GM18867 (cell line): ENCODE results near the gene MAML3.

Source experiments
- ATAC-seq: cut with Tn5 transposase; IDR thresholded peaks from one replicate; pipeline ENCODE4 v1.9.1; 2021; ENCODE audit warnings: mild to moderate bottlenecking, moderate library complexity; ENCODE audit not compliant: unreplicated experiment

MAML3 gene

DNA sequence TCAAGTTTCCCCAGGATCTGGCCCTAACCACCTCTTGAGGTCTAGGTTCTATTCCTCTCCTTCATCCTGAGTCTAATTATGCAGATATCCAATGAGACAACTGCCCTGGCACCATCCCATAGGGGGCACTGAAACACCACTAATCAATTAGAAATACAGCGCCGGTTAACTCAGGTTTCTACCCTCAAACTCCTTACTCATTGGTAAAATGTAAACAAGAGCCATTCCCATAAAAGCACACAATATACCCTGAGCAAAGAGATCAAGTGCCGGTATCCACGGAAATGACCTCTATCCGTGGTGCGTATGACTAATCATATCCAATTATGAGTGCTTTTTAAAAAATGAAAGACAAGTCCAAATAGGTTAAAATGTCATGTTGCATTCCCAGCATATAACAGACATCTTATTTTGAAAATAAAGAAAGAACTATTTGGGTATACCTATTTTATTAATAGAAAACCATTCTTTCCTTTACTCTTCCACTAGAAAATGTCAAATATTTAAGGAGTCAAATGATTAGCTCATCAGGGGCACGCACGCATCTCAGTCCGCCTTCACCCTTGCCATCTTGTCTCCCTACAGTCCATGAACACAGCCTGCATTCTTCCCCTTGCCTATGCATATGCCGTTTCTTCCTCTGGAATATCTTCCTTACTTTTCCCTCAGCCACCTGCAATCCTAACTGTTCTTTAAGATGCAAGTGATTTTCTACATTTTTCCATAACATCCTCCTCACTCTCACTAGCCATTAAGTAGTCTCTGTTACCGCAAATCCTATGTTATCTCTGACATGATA is 141.1 kb downstream of the MAML3 start:
- no peak for ATAC-seq

DNA sequence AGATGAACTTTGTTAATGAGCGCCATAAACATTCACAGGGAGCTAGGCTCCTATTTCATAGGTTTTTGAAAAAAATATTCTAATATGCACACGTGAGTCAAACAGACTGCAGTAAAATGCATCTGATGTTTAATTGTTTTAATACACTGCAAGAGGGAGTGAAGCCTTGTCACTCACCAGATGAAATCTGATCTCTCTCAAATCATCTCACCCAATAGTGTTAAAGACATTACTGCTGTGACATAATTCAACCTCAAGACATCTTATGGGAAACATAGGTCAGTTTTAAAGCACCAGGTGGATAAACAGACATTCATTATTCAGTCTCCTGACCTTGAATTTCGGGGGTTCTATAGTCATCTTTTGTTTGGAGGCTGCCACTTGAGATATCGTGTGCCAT is 148.3 kb downstream of the MAML3 start:
- ATAC-seq: no peak

DNA sequence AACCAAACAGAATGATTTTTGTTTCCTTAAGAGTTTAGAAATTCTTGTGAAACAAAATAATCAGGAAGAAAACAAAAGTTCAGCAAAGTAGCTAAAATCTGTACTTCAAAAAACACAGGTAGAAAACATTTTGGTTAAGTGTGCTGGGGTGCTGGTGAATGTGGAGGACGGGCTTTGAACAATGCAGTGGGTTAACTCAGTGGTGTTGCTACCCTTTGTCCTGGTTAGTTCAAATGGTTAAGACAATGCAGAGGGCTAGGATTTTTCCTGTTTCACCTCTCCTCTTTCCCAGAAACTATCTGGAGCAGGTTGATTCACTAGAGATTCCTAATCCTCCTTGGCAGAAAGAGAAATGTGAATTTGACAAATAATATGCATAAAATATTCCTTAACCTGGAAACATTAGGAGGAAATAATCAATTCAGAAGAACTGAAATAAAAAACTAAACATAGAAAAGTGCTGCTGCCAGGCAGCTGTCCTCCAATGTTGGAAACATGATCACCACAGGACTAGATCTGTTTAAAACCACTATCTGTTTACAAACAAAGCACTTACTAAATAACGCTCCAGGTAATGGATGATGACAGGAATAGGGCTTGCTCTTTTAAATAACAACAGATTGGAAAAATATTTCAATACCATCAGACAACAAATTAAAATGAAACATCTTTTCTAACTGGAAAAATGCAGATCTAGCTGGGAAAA is 148.9 kb downstream of the MAML3 start:
- ATAC-seq: no peak

DNA sequence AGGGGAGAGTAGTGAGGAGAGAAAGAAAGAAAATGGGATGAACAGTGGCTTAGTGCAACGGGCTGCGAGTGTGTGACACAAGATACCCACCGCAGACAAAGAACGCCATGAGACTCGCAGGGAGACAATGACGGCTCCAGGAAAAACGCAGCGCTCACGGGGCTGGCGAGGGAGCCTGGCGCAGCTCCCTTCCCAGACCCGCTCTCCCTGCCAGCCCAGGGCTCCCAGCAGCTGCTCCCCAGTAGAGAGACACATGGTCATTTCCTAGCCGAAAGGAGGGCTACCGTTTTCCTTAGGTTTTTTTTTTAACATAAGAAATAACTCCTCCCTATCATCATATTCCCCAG is 149.5 kb downstream of the MAML3 start:
- no peak for ATAC-seq

DNA sequence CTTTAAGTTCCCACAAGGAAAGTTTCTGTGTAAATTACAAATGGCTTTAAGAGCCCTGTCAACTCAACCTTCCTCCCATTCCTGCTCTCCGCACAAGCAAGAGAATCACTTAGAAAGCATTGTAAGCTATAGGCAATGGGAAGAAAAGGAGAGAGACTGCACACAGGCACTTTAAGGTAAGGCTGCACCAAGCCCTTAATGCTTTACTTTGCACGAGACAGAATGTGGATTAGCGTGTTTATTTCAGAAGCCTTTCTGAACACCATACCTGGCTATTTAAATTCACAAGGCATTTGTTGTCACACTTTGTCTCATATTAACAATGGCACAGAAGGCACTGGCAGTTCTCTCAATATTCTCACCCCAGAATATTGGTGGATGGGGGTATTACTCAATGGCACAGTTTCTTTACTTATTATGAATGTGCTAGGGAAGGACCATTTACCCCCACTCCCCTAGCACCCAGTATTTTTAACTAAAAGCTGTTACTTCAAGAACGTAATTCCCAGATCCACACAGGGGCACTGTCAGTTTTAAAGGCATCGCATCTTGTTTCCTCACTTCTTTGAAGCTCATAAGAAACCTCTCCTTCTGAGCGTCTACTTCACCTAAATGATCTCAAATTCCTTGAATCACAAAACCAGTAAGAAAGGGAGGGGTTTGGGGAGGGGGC is 150.0 kb downstream of the MAML3 start:
- ATAC-seq: no peak

DNA sequence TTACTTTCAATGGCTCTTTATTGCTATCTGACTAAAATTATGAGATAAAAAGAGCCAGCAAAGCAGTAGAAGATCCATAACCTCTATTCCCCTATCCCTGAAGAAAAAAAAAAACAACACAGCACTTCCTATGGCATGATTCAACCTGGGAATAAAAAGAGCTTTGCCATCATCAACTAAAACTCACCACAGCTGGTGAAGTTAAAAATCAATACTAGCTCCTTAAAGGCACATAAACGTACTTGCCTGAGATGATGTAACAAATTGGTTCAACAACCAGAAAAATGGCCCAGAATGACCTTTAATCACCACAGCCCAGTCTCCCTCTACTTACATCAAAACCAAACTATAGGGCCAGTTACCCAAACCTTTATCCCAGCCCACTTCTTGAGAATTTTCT is 153.8 kb downstream of the MAML3 start:
- ATAC-seq: no peak

DNA sequence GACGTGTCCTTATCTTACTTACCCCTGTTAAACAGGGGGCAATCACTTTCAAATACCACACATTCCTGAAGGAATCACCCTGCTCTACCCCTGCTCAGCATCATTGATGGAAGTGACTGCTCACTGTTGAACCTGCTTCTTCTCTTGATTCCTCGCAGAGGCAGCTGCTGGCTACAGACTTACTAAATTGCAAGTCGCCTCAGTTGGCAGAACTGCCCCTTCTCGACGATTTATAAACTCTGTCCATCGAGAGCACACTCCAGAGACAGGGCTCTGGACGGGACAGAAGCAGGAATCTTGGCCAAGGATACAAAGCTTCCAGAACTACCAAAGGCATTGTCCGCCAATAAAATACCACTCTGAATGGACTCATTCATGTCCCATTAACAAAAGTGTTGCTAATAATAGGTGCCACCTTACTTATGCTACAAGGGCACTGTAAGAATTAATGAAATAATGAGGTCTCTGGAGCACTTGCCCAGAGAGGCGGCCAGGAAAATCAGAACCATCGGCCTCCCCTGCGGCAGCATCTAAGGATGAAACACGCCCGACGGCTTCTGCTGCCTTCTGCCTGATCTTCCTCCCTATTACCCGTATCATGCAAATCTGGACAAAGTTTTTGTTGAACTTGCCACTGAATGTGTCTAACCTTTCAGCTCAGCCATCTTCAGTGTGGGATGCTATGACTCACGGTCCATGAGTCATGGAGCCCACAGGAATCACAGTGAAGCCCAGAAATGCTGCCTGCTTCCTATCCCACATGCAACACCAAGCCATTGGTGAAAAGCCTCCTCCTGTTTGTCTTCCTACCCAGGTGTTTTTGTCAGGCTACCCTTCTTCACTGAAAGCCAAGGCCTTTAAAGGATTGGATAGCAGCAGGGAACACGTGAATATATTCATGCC is 164.9 kb downstream of the MAML3 start:
- ATAC-seq: no peak

DNA sequence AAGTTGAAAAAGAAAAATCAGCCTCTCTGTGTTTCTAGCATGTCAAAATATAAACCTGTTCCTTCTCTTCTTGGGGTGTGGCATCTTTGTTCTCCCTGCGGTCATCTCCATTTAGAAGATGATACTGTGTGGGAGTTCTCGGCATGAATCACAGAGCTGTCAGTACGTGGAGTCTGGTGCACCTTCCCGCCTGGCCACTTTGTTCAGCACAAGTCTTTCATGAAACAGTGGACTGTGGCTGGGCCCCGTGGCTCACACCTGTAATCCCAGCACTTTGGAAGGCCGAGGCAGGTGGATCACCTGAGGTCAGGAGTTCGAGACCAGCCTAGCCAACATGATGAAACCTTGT is 166.5 kb downstream of the MAML3 start:
- no peak for ATAC-seq

DNA sequence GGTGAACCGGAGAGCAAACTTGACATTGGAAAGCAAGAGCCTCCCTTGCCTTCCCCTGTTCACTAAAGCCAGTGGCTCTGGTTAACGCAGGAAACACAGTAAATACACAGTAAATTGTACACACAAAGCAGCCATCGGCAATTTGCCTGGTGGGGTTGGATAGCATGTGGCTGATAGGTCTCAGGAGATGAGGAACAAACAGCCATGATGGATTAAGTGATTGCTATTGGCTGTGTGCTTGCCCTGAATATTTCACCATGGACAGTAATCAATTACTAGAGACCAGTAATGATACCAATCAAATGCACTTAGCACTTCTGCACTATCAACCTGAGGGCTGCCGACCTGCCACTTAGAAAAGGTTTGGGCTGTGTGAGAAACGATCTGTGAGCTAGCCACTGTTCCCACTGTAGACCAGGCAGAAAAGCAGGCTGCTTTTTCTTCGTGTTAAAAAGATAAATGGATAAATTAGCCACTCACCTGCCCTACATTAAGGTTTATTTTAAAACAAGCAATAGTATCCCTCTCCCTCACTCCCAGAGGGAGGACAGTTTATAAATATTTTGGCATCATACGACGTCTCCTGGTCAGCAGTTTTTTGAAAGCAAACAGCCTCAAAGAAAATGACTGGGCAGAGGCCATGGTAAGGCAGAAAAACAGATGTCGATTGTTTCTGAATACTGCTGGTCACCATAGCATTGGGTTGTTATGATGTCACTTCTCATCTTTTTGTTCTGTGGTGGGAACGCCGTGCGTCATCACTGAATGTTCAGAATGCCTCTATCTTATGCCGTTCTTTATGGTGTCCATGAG is 167.1 kb downstream of the MAML3 start:
- ATAC-seq: no peak

DNA sequence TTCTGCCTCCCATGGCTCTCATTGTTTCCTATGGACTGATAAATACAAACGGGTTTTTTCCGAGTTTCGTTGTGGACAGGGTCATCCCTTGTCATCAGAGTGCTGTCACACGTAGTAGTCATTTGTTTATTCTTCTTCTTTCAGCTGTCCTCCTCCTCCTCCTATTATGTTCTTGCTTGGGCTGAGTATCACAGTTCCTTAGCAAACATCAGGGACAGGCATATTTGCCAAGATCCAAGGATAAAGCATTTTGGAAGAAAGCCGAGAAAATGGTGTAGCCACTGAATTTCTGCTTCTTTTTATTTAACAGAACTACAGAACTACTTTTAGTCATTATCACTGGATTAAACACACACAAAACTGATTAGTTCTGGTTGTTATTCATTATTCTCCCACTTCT is 167.9 kb downstream of the MAML3 start:
- ATAC-seq: no peak

DNA sequence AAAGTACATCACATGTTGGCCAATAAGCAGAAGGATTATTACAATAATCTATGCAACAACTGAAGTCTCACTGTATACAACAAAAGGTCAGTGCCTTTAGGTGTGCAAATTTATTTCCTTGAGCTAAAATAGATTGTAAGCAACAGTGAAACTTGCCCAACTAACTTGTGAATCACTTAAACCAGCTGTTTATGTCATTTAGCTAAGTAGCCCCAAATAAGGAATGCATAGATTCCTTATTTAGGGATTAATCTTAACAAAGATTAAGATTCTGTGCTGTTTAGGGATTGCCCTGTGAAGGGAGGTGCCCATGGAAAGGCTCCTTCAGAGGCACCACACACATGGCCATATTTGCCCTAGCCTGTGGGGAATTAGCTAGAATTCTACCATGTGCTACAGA is 168.6 kb downstream of the MAML3 start:
- ATAC-seq: no peak

DNA sequence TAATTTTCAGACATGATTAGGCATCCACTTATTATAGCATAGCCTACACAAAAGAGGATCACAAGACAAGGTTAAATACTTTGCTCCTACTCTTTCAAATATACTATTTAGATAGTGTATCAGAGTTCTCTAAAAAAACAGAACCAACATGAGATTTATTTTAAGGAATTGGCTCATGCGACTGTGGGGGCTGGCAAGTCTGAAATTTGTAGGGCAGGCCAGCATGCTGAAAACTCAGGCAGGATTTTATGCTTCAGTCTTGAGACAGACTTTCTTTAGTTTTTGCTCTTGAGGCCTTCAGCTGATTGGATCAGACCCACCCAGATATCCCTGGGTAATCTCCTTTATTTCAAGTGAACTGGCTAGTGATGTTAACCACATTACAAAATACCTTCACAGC is 169.5 kb downstream of the MAML3 start:
- no peak for ATAC-seq

DNA sequence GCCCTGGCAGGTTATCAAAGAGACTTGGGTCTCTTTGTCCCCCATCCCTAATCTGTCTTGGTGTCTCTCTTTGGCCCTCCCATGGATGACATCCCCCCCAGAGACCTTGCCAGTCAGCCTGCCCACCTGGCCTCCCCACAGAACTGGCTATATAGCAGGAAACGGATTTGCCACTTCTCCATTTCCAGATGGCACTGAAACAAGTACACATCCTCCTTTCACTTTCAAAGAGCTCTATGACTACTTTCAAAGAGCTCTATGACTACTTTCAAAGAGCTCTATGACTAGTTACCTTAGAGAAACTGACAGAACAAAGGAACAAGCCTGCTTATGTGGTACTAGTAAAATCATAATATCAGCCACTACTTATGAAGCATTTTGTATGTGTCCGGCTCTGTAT is 175.3 kb downstream of the MAML3 start:
- peak; percentile 94 for ATAC-seq

DNA sequence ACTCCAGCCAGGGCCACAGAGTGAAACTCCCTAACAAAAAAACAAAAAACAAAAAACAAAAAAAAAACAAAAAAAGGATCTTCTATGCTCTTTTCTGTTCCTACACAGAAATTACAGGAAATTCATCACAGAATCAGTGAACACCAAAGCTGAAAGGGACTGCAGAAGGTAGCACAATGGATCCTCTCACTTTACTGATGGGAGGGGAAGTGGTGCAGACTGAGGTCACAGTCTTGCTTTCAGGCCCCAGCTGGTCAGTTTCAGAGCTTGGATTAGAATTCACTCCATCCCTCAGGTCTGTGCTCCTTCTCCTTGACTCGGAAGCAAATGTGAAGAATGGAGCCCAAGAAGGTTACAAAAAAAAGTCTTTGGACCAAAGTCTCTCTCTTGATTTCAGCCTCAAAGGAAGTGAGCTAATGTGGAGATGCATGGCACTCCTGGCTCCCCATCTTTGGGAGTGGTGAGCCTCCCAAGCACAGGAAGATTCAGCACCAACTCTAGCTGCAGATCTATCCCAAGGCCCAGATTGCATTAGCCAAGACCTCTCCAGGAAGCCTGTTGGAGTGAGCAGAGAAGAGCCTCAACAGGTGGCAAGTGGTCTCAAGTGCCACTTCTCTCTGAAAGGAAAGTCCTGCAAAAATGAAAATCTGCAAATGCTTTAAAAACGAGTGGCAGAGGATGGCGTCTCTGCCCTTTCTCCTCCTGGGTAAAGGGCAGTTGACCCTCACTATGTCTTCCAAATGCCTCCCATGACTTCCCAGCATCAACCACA is 176.0 kb downstream of the MAML3 start:
- ATAC-seq: peak; percentile 42

DNA sequence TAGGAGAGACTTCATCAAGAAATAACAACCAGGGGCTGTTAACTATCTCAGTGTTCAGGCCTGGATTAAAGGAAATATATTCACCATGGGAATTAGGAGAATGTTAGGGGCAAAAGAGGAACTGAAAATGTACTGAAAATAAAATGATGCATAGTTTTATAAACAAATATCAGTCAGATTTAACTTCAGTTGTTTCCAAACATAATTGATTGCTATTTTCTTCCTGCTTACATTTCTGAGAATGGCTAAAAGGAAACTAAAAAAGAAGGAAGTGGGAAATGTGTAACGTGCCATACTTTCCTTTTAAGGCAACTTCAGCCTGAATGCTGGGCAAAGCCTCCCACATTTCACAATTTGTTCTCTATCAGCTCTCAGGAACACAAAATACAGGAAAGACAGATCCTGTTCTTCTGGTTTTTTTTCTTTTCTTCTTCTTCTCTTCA is 178.1 kb downstream of the MAML3 start:
- no peak for ATAC-seq

DNA sequence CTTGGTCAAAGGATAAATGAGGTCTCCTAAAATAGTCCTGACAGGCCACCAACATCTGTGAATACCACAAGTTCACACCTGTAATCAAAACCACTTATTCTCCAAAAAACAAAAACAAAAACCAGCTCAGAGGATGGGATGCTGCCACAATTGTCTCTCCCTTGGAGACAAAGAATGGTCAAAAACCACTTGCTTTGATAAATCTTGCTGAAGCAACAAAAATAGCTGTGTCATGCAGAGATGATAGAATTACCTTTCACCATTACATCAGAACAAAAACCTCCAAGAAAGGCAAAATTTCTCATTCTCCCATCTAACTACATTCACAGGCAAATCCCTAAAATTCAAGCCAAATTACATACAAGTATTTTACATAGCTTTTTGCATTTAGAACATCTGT is 180.4 kb downstream of the MAML3 start:
- ATAC-seq: no peak

DNA sequence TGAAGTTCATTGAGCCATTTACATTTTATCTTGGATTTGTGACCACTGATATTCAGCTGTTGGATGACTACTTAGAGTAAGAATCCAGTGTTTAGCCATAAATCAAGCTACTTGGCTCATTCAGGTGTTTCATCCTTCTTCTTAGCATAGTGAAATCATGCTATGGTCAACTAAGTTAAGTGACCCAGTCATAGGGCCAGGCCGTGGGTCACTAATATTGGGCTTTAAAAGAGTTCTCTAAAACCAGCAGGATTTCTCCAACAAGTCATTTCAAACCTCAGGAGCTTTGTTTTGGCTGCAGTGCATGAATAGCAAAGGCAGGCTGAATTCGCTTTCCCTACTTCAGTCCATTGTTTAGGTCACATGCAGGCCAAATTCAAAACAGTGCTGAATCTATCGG is 181.0 kb downstream of the MAML3 start:
- no peak for ATAC-seq

DNA sequence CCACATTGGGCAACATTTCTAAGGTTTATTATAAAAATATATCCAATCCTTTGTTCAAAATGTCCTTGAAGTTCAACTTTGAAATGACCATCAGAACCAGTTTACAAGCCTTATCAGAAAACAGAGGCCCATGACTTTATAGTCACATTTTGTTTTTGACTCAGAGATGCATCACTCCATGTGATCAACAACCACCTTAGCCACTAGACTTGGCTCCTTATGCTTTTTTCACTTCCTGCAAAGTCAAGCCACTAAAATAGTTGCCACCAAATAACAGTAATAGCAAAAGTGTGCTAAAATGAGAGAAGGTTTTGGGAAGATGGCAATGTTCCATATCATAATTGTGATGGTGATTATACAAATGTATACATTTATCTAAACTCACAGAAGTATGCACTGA is 181.7 kb downstream of the MAML3 start:
- ATAC-seq: no peak

DNA sequence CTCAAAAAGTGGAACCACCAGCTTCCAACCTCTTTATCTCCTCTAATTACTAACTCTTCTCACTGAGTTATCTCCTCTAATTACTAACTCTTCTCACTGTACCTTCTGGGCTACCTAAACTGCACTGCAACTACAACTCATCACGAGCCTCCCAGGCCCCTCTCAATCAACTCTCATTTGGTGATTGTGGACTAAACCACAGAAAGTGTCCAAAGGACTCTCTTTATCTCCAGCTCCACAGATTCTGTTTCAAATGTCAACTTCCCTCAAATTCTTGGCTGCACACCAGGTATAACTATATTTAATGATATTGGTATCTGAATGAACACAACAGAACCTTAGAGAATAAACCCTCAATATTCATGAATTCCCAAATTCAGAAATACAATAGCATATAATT is 182.9 kb downstream of the MAML3 start:
- ATAC-seq: no peak
